Measurements from ENCODE around the gene CPLX4. TPM values are rescaled to one million over a fixed set of nuclear protein-coding genes. Genes with fewer than 3 reads are reported as not detected.

CPLX4 gene
- not detected for polyA plus RNA-seq

DNA sequence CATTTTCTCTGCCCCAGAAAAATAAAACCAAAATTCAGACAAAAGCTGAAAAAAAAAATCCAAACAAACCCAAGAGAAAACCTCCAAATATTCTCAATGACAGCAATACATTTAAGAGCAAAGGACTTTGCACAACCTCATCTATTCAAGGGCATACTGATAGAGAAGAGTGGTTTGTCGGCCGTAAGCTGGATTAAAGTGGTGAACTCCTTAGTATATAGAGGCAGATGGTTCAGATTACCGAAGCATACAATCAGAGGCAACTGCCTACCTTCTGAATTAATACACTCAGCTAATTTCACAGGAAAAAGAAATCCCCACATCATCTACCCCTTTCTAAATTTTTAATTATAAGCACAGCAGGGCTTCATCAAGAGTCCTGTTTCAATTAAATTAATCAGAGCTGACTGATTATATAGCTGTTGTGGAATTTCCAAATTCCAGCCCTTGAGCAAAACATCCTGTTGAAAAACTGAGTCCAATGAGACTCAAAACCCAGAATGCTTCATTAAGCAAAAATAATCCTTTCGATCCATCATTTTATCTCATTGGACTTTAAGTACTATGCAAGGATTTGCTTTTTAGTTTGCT lies at the start of gene CPLX4:
TSS of gene CPLX4 (minus strand) at position 190 of the 591 bp plus-strand sequence. CDS start at position 3, 187 bp downstream.
- Mint-ChIP-seq H3K27me3 (peaks cover 1% of the 10 kb centered on the region), H3K4me3 (no peak within 1 kb of the TSS), H3K27ac (no peak within 1 kb of the TSS), H3K9me3 (no peaks in the 10 kb centered on the region), H3K4me1 (no peaks in the 10 kb centered on the region), H3K36me3 (no peaks in the 10 kb centered on the region)

GRCh38 chr18:59360381-59360780 lies 41.9 kb upstream of the CPLX4 start:
- Mint-ChIP-seq H3K27ac (peak overlapping the region in 1 of 3 donors; percentile 71), H3K4me3 (peak overlapping the region in 3 of 4 donors; percentile 88 to 94 (median 90)), H3K36me3 (peaks cover 2% of the 10 kb centered on the region), H3K27me3 (no peaks in the 10 kb centered on the region), H3K4me1 (peaks cover 24 to 30% (median 28%) of the 10 kb centered on the region in 3 donors), H3K9me3 (no peaks in the 10 kb centered on the region)

DNA sequence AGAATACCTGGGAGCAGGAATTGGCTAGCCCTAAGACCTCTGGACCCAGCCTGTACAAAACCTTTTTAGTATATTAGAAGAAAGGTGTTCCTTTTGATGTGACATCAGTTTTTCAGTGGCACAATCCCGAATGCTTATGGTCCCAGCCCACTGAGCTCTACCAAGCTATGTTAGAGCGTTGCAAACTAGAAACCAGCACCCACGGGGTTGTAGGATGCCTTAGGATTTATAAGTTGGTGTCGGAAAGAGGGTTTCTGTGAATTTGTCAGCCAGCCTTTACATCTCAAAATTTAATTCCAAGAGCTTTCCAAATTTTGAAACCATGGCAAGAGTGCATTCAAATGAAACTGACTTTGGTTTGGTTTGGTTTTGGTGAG lies 41.1 kb upstream of the CPLX4 start:
- no peaks in the 10 kb centered on the region for H3K27me3 Mint-ChIP-seq
- H3K4me3 Mint-ChIP-seq, result peak overlapping the region; percentile 88 to 96 (median 92)
- peaks cover 24 to 31% (median 28%) of the 10 kb centered on the region in 3 donors for H3K4me1 Mint-ChIP-seq
- peak overlapping the region in 2 of 3 donors; percentile 46 to 71 for H3K27ac Mint-ChIP-seq
- peaks cover 5% of the 10 kb centered on the region for H3K36me3 Mint-ChIP-seq
- no peaks in the 10 kb centered on the region for H3K9me3 Mint-ChIP-seq

DNA sequence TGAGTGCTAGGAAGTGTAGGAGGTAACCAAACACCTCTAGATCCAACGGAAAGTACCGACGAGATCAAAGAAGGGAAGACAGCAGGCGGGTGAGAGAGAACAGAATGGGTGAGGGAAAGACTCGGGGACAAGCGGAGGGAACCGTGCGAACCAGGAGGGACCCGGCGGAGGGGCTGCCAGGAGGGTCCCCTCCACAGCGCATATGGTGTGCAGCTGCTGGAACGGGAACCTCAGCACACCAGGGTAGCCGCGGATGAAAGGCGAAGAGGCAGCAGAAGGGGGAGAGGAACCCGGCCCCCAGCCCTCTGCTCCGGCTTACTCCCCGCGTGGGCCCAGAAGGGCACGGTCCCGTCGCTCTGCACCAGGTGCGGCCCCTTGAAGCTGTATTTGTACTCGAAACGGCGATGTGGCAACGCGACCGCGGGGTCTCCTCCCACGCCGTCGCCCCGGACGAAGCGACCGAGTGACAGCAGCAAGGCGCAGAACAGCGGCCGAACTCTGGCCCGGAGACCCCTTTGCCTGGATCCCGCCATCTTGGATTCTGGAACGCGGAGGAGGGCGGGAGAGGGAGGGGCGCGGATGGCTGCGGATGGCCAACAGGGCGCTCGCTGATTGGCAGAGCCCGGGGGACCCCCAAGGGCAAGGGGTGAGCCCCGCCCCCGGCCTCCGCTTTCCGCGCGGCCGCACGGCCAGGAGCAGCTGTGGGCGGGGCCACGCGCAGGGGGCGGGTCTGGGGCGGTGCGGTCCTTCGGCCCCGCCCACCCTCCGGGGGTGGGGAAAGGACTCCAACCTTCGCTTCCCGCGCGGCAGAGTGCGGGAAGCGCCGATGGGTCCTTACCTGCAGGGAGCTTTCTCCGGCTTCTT lies 40.5 kb upstream of the CPLX4 start, which contains the start of gene LMAN1:
TSS of gene LMAN1 (minus strand) at position 554 of the 864 bp plus-strand sequence. CDS start at position 533, 21 bp downstream.
- Mint-ChIP-seq H3K36me3 (peaks cover 5% of the 10 kb centered on the region), H3K27ac (peak within 1 kb of the TSS; percentile 71 to 93 (median 86)), H3K4me3 (peak within 1 kb of the TSS; percentile 88 to 97 (median 95)), H3K9me3 (no peaks in the 10 kb centered on the region), H3K27me3 (no peaks in the 10 kb centered on the region), H3K4me1 (peaks cover 24 to 31% (median 28%) of the 10 kb centered on the region in 3 donors)

- peaks cover 24 to 31% (median 28%) of the 10 kb centered on the region in 3 donors for H3K4me1 Mint-ChIP-seq
- no peaks in the 10 kb centered on the region for H3K27me3 Mint-ChIP-seq
- peak overlapping the region; percentile 88 to 97 (median 95) for H3K4me3 Mint-ChIP-seq
- no peaks in the 10 kb centered on the region for H3K9me3 Mint-ChIP-seq
- peaks cover 5% of the 10 kb centered on the region for H3K36me3 Mint-ChIP-seq
- H3K27ac Mint-ChIP-seq, result peak overlapping the region; percentile 71 to 93 (median 86)
Observed at GRCh38 chr18:59358414-59358711, 39.9 kb upstream of the CPLX4 start.

DNA sequence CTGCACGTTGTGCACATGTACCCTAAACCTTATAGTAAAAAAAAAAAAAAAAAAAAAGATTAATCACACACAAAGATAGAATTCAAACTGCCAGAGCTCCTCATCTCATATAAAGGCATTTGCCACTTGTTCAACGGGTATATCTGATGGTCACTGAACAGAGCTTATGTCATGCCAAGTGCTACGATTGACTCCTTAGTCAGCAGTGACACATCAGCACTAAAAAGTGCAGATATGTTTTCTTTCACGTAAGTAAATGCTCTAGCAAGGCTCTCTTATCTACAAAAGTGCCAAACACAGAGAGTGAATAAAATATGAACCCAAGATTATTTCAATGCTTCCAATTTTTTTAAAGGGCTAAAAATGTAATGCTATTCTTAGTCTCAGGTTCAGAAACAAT lies 39.5 kb upstream of the CPLX4 start:
- Mint-ChIP-seq H3K4me1 (peaks cover 24 to 31% (median 28%) of the 10 kb centered on the region in 3 donors), H3K4me3 (peak overlapping the region; percentile 88 to 97 (median 95)), H3K36me3 (peaks cover 5% of the 10 kb centered on the region), H3K9me3 (no peaks in the 10 kb centered on the region), H3K27ac (peak overlapping the region; percentile 71 to 93 (median 86)), H3K27me3 (no peaks in the 10 kb centered on the region)

GRCh38 chr18:59354731-59355130 lies 36.3 kb upstream of the CPLX4 start:
- H3K27ac Mint-ChIP-seq, result no peak overlapping the region
- H3K27me3 Mint-ChIP-seq, result no peaks in the 10 kb centered on the region
- peaks cover 7% of the 10 kb centered on the region for H3K36me3 Mint-ChIP-seq
- H3K9me3 Mint-ChIP-seq, result no peaks in the 10 kb centered on the region
- H3K4me3 Mint-ChIP-seq, result no peak overlapping the region
- H3K4me1 Mint-ChIP-seq, result peaks cover 23 to 29% (median 26%) of the 10 kb centered on the region in 3 donors

GRCh38 chr18:59353079-59353680 lies 34.7 kb upstream of the CPLX4 start:
- H3K27ac Mint-ChIP-seq, result no peak overlapping the region
- no peaks in the 10 kb centered on the region for H3K27me3 Mint-ChIP-seq
- peaks cover 14 to 22% (median 19%) of the 10 kb centered on the region in 3 donors for H3K4me1 Mint-ChIP-seq
- H3K4me3 Mint-ChIP-seq, result no peak overlapping the region
- H3K9me3 Mint-ChIP-seq, result no peaks in the 10 kb centered on the region
- H3K36me3 Mint-ChIP-seq, result peaks cover 10% of the 10 kb centered on the region

- H3K36me3 Mint-ChIP-seq, result peaks cover 11% of the 10 kb centered on the region
- no peaks in the 10 kb centered on the region for H3K27me3 Mint-ChIP-seq
- H3K27ac Mint-ChIP-seq, result peak overlapping the region in 1 of 3 donors; percentile 44
- peaks cover 9 to 16% (median 13%) of the 10 kb centered on the region in 3 donors for H3K4me1 Mint-ChIP-seq
- H3K9me3 Mint-ChIP-seq, result no peaks in the 10 kb centered on the region
- no peak overlapping the region for H3K4me3 Mint-ChIP-seq
Observed at GRCh38 chr18:59352250-59352855, 33.9 kb upstream of the CPLX4 start.

DNA sequence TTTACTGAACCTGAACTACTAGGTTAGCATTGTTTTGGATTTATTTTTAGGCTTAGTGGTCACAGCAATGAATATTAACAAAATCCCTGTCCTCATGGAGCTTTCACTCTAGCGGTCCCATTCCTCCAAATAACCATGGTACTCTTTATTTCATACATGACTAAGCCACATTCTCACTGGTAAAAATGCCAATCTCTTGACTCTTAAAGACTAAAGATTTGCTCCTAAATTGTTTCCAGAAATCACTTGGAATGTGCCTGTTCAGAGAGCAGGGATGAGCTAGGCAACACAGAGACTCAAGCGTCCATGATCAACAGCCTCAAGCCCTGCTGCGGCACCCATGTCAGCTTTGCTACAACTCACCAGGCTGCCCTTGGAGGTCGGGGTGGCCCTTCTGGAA lies 27.1 kb upstream of the CPLX4 start:
- H3K27me3 Mint-ChIP-seq, result no peaks in the 10 kb centered on the region
- peaks cover 6 to 23% (median 12%) of the 10 kb centered on the region in 3 donors for H3K9me3 Mint-ChIP-seq
- peaks cover 54% of the 10 kb centered on the region for H3K36me3 Mint-ChIP-seq
- H3K4me1 Mint-ChIP-seq, result peaks cover 4 to 17% (median 4%) of the 10 kb centered on the region in 3 donors
- H3K27ac Mint-ChIP-seq, result no peak overlapping the region
- H3K4me3 Mint-ChIP-seq, result no peak overlapping the region

DNA sequence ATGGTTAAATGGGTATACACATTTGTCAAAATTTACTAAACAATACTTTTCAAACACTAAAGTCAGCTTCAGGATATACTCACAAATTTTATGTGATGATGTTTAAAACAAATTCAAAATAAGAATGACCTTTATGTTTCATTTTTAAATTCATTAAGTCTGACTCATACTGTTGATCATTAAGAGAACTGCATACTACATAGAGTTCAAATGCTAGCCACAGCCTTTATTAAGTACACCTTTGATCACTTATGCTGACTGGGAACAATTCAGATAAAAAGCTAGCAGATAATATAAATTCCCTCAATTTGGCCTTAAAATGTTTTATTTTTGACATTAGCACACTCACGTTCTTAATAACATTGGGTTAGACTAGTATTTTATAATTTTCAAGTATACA lies 26.5 kb upstream of the CPLX4 start:
- Mint-ChIP-seq H3K4me1 (peaks cover 4 to 17% (median 4%) of the 10 kb centered on the region in 3 donors), H3K9me3 (peaks cover 6 to 23% (median 12%) of the 10 kb centered on the region in 3 donors), H3K36me3 (peaks cover 57% of the 10 kb centered on the region), H3K4me3 (no peak overlapping the region), H3K27ac (no peak overlapping the region), H3K27me3 (no peaks in the 10 kb centered on the region)

GRCh38 chr18:59343926-59344325 lies 25.5 kb upstream of the CPLX4 start:
- Mint-ChIP-seq H3K9me3 (peaks cover 6 to 23% (median 12%) of the 10 kb centered on the region in 3 donors), H3K36me3 (peaks cover 59% of the 10 kb centered on the region), H3K27ac (no peak overlapping the region), H3K4me3 (no peak overlapping the region), H3K27me3 (no peaks in the 10 kb centered on the region), H3K4me1 (peaks cover 4 to 17% (median 4%) of the 10 kb centered on the region in 3 donors)

- Mint-ChIP-seq H3K27me3 (no peaks in the 10 kb centered on the region), H3K4me3 (no peak overlapping the region), H3K27ac (peak overlapping the region in 1 of 3 donors; percentile 19), H3K36me3 (peaks cover 58% of the 10 kb centered on the region), H3K4me1 (peaks cover 4 to 17% (median 4%) of the 10 kb centered on the region in 3 donors), H3K9me3 (peaks cover 6 to 23% (median 12%) of the 10 kb centered on the region in 3 donors)
Observed at GRCh38 chr18:59340817-59341216, 22.4 kb upstream of the CPLX4 start.

DNA sequence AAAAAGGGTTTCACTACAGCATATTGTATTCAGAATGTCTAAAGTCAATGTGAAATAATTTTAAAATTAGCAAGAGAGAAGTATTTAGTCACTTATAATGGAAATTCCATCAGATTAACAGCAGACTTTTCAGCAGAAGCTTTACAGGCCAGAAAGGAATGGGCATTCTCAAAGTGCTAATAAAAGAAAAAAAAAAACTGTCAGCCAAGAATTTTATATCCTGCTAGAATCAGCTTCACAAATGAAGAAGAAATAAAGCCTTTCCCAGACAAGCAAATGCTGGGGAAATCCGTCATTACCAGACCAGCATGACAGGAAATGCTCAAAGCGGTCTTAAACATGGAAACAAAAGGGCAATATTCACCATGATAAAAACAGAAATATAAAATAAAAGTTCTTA lies 21.9 kb upstream of the CPLX4 start:
- Mint-ChIP-seq H3K9me3 (peaks cover 6 to 23% (median 11%) of the 10 kb centered on the region in 3 donors), H3K4me3 (no peak overlapping the region), H3K27ac (no peak overlapping the region), H3K27me3 (no peaks in the 10 kb centered on the region), H3K36me3 (peaks cover 55% of the 10 kb centered on the region), H3K4me1 (peaks cover 4 to 17% (median 4%) of the 10 kb centered on the region in 3 donors)

Measured in IgD-negative memory B cell (primary cell).